Measurements from ENCODE around the gene SLC25A22. TPM values are rescaled to one million over a fixed set of nuclear protein-coding genes. Genes with fewer than 3 reads are reported as not detected.

Gene SLC25A22
- total and polyA plus RNA-seq, 2 donors (not counting 1 experiment from before 2014, with no cell fraction given): 25.7 to 45.7 TPM

GRCh38 chr11:824942-825341 lies 26.9 kb upstream of the SLC25A22 start:
- TF ChIP-seq EZH2 (IDR thresholded peaks at IDR 0.05; ENCODE audit: borderline replicate concordance, insufficient read depth, low read depth, low read length, poor library complexity, severe bottlenecking): no peak
- no peak for TF ChIP-seq CTCF (IDR thresholded peaks at IDR 0.05)
- H3K4me1 Mint-ChIP-seq: peaks cover 48% of the 10 kb centered on the region
- Histone ChIP-seq H3K36me3 (replicated peaks in 1 of 2; ENCODE audit: control extremely low read depth in 1 of 2, control insufficient read depth in 1 of 2, extremely low read depth in 1 of 2, insufficient read depth in 2 of 2, low read length in 1 of 2) (peaks cover 0 to 30% of the 10 kb centered on the region in 2 experiments), H3K4me1 (ENCODE audit: control insufficient read depth in 2 of 2, insufficient read depth in 2 of 2, low read length in 2 of 2) (peaks cover 47 to 52% of the 10 kb centered on the region in 2 donors), H3K9me3 (ENCODE audit: control extremely low read depth in 1 of 3, control insufficient read depth in 2 of 3, insufficient read depth in 1 of 3, low read length in 2 of 3) (peaks cover 0 to 15% (median 0%) of the 10 kb centered on the region in 3 donors), H4K20me1 (ENCODE audit: control insufficient read depth, insufficient read depth, low read length, poor library complexity, severe bottlenecking) (peaks cover 83% of the 10 kb centered on the region), H3K4me3 (ENCODE audit: control extremely low read depth in 1 of 5, extremely low read depth in 1 of 5, insufficient read depth in 1 of 5, low read depth in 2 of 5, low read length in 4 of 5) (no peak overlapping the region), H2AFZ (ENCODE audit: insufficient read depth, low read depth, low read length, poor library complexity, severe bottlenecking) (no peak overlapping the region), H3K79me2 (ENCODE audit: control insufficient read depth, insufficient read depth, low read length) (peaks cover 19% of the 10 kb centered on the region), H3K9ac (ENCODE audit: low read length) (no peak overlapping the region), H3K27me3 (replicated peaks in 1 of 4; ENCODE audit: control extremely low read depth in 1 of 4, control insufficient read depth in 3 of 4, insufficient read depth in 4 of 4, low read length in 3 of 4) (peaks cover 0 to 26% (median 11%) of the 10 kb centered on the region in 4 experiments), H3K4me2 (replicated peaks; ENCODE audit: low read depth, low read length, poor library complexity, severe bottlenecking) (no peak overlapping the region), H3K27ac (ENCODE audit: low read length in 2 of 2) (no peak overlapping the region)
- H3K27ac Mint-ChIP-seq: no peak overlapping the region
- ATAC-seq (ENCODE audit: low read depth) (no peak), DNase-seq (no peak)
- 100% methylated on average over 4 of the region's 11 CpGs for WGBS (ENCODE audit: insufficient coverage)
- intact Hi-C loops (cut with micrococcal nuclease): no loop called here
- H3K27me3 Mint-ChIP-seq: peaks cover 7% of the 10 kb centered on the region
- POLR2A ChIA-PET: interaction anchor here (0.6 kb wide), 1 partner anchor 15 kb away, joined by 4 read pairs; no protein-coding TSS in a partner anchor
- H3K9me3 Mint-ChIP-seq (ENCODE audit: insufficient read depth): no peaks in the 10 kb centered on the region
- no peak overlapping the region for H3K4me3 Mint-ChIP-seq
- CTCF ChIA-PET: no interaction called here

GRCh38 chr11:824292-824880 lies 26.3 kb upstream of the SLC25A22 start:
- ChIA-PET POLR2A (no interaction called here), CTCF (no interaction called here)
- Histone ChIP-seq H3K79me2 (ENCODE audit: control insufficient read depth, insufficient read depth, low read length) (peaks cover 19% of the 10 kb centered on the region), H4K20me1 (ENCODE audit: control insufficient read depth, insufficient read depth, low read length, poor library complexity, severe bottlenecking) (peaks cover 78% of the 10 kb centered on the region), H3K9me3 (ENCODE audit: control extremely low read depth in 1 of 3, control insufficient read depth in 2 of 3, insufficient read depth in 1 of 3, low read length in 2 of 3) (peaks cover 0 to 10% (median 0%) of the 10 kb centered on the region in 3 donors), H3K27me3 (replicated peaks in 1 of 4; ENCODE audit: control extremely low read depth in 1 of 4, control insufficient read depth in 3 of 4, insufficient read depth in 4 of 4, low read length in 3 of 4) (peaks cover 0 to 20% (median 9%) of the 10 kb centered on the region in 4 experiments), H3K9ac (ENCODE audit: low read length) (no peak overlapping the region), H3K36me3 (replicated peaks in 1 of 2; ENCODE audit: control extremely low read depth in 1 of 2, control insufficient read depth in 1 of 2, extremely low read depth in 1 of 2, insufficient read depth in 2 of 2, low read length in 1 of 2) (peaks cover 0 to 30% of the 10 kb centered on the region in 2 experiments), H3K4me1 (ENCODE audit: control insufficient read depth in 2 of 2, insufficient read depth in 2 of 2, low read length in 2 of 2) (peaks cover 42 to 46% of the 10 kb centered on the region in 2 donors), H3K4me2 (replicated peaks; ENCODE audit: low read depth, low read length, poor library complexity, severe bottlenecking) (no peak overlapping the region), H3K27ac (ENCODE audit: low read length in 2 of 2) (no peak overlapping the region), H3K4me3 (ENCODE audit: control extremely low read depth in 1 of 5, extremely low read depth in 1 of 5, insufficient read depth in 1 of 5, low read depth in 2 of 5, low read length in 4 of 5) (no peak overlapping the region), H2AFZ (ENCODE audit: insufficient read depth, low read depth, low read length, poor library complexity, severe bottlenecking) (no peak overlapping the region)
- DNase-seq: no peak
- WGBS (ENCODE audit: insufficient coverage): 97% methylated on average over 59 of the region's 59 CpGs
- Mint-ChIP-seq H3K27me3 (peaks cover 4% of the 10 kb centered on the region), H3K27ac (no peak overlapping the region), H3K9me3 (ENCODE audit: insufficient read depth) (no peaks in the 10 kb centered on the region), H3K4me3 (no peak overlapping the region), H3K4me1 (peaks cover 43% of the 10 kb centered on the region)
- TF ChIP-seq EZH2 (IDR thresholded peaks at IDR 0.05; ENCODE audit: borderline replicate concordance, insufficient read depth, low read depth, low read length, poor library complexity, severe bottlenecking) (no peak), CTCF (IDR thresholded peaks at IDR 0.05) (no peak)
- intact Hi-C loops (cut with micrococcal nuclease): no loop called here
- no peak for ATAC-seq (ENCODE audit: low read depth)
